Neural progenitor cell (in vitro differentiated cells): Measurements from ENCODE around the gene CCNYL1. TPM values are rescaled to one million over a fixed set of nuclear protein-coding genes. Genes with fewer than 3 reads are reported as not detected.

ENCODE experiments used
- DNase-seq: peaks from one replicate; pipeline ENCODE4 v3.0.0-alpha.2; 2016; ENCODE audit warnings: low spot score
- H2AFZ ChIP-seq: fragments of 200-600 bp; sonication (generic); replicated peaks from 2 replicates; pipeline ENCODE4 v1.6.1; 2016; ENCODE audit warnings: antibody characterized with exemption
- H3F3A ChIP-seq: fragments of 200-600 bp; sonication (generic); 2 replicates; pipeline ENCODE4 v1.6.1; 2016; ENCODE audit warnings: antibody characterized with exemption, low read depth
- H3K27ac ChIP-seq: fragments of 200-600 bp; sonication (generic); 2 replicates; pipeline ENCODE4 v1.5.1; 2016; ENCODE audit warnings: mild to moderate bottlenecking
- H3K27me3 ChIP-seq: fragments of 200-600 bp; sonication (generic); 2 replicates; pipeline ENCODE4 v1.6.1; 2016; ENCODE audit warnings: mild to moderate bottlenecking, moderate library complexity
- H3K36me3 ChIP-seq: fragments of 200-600 bp; sonication (generic); 2 replicates; pipeline ENCODE4 v1.5.1; 2016
- H3K4me1 ChIP-seq: fragments of 200-600 bp; sonication (generic); 2 replicates; pipeline ENCODE4 v1.6.1; 2016; ENCODE audit warnings: mixed run types
- H3K4me2 ChIP-seq: fragments of 200-600 bp; sonication (generic); 2 replicates; pipeline ENCODE4 v1.6.1; 2016
- H3K4me3 ChIP-seq: fragments of 200-600 bp; sonication (generic); 2 replicates; pipeline ENCODE4 v1.5.1; 2016
- H3K79me2 ChIP-seq: fragments of 200-600 bp; sonication (generic); 2 replicates; pipeline ENCODE4 v1.6.1; 2016; ENCODE audit warnings: low read depth
- H3K9ac ChIP-seq: fragments of 200-600 bp; sonication (generic); 2 replicates; pipeline ENCODE4 v1.6.1; 2016
- H3K9me3 ChIP-seq: fragments of 200-600 bp; sonication (generic); 2 replicates; pipeline ENCODE4 v1.5.1; 2016; ENCODE audit warnings: low read depth
- H4K20me1 ChIP-seq: fragments of 200-600 bp; sonication (generic); 2 replicates; pipeline ENCODE4 v1.6.1; 2016; ENCODE audit warnings: low read depth
- H3K27ac Mint-ChIP-seq: 3 replicates; pipeline ENCODE4 v1.8.0; 2021; ENCODE audit warnings: mixed read lengths
- H3K27me3 Mint-ChIP-seq: 2 replicates; pipeline ENCODE4 v1.8.0; 2022; ENCODE audit warnings: low read depth, mild to moderate bottlenecking, inconsistent platforms, moderate library complexity, mixed read lengths; ENCODE audit not compliant: insufficient read depth
- H3K36me3 Mint-ChIP-seq: 3 replicates; pipeline ENCODE4 v1.8.0; 2021; ENCODE audit warnings: mixed read lengths
- H3K4me1 Mint-ChIP-seq: 3 replicates; pipeline ENCODE4 v1.8.0; 2021; ENCODE audit warnings: mixed read lengths
- H3K4me3 Mint-ChIP-seq: 3 replicates; pipeline ENCODE4 v1.8.0; 2021; ENCODE audit warnings: mild to moderate bottlenecking, moderate library complexity, mixed read lengths
- H3K9me3 Mint-ChIP-seq: 3 replicates; pipeline ENCODE4 v1.8.0; 2020; ENCODE audit warnings: mixed read lengths
- CTCF ChIP-seq: fragments of 200-600 bp; sonication (generic); IDR thresholded peaks from 2 replicates; pipeline ENCODE4 v1.5.1; 2017; ENCODE audit warnings: antibody characterized with exemption, mild to moderate bottlenecking
- EZH2 ChIP-seq: fragments of 200-600 bp; sonication (generic); IDR thresholded peaks from 2 replicates; pipeline ENCODE4 v1.6.1; 2017; ENCODE audit warnings: antibody characterized with exemption, mild to moderate bottlenecking, moderate library complexity
- EZH2phosphoT487 ChIP-seq: fragments of 200-600 bp; sonication (generic); IDR thresholded peaks from 2 replicates; pipeline ENCODE4 v1.6.1; 2017; ENCODE audit warnings: antibody characterized with exemption
- total RNA-seq: library from RNA; depleted of rRNA; stranded (reverse); fragments of >200 nt; gene quantifications from 2 replicates; pipeline ENCODE4 v1.2.3, GENCODE V29; 2015; ENCODE audit warnings: low replicate concordance

Gene CCNYL1
- total RNA-seq, 1 donor from 2014 or later = 22.0 TPM

- peaks cover 49% of the 10 kb centered on the region for H3K4me1 ChIP-seq
- no peak for TF ChIP-seq CTCF
- TF ChIP-seq EZH2phosphoT487 = no peak
- no peak for TF ChIP-seq EZH2
- Mint-ChIP-seq H3K36me3 (peaks cover 2% of the 10 kb centered on the region), H3K27ac (no peak overlapping the region), H3K4me3 (no peak overlapping the region), H3K27me3 (peaks cover 33% of the 10 kb centered on the region), H3K9me3 (peaks cover 2% of the 10 kb centered on the region), H3K4me1 (peaks cover 37% of the 10 kb centered on the region)
- H3K9me3 ChIP-seq = no peaks in the 10 kb centered on the region
- peaks cover 100% of the 10 kb centered on the region for H4K20me1 ChIP-seq
- peak overlapping the region; percentile 100 for H3K4me2 ChIP-seq
- peaks cover 35% of the 10 kb centered on the region for H3K36me3 ChIP-seq
- no peak overlapping the region for H2AFZ ChIP-seq
- H3K27me3 ChIP-seq = no peaks in the 10 kb centered on the region
- peaks cover 99% of the 10 kb centered on the region for H3K79me2 ChIP-seq
- peak overlapping the region; percentile 4 for H3K9ac ChIP-seq
- no peak for DNase-seq
- H3K4me3 ChIP-seq = peak overlapping the region; percentile 100
- peaks cover 85% of the 10 kb centered on the region for H3F3A ChIP-seq
- H3K27ac ChIP-seq = peak overlapping the region; percentile 88
Observed at GRCh38 chr2:207763303-207763917, 52.0 kb downstream of the CCNYL1 start.

GRCh38 chr2:207764096-207764630 lies 52.7 kb downstream of the CCNYL1 start:
- Mint-ChIP-seq H3K27ac (no peak overlapping the region), H3K36me3 (peaks cover 2% of the 10 kb centered on the region), H3K4me1 (peaks cover 37% of the 10 kb centered on the region), H3K9me3 (peaks cover 2% of the 10 kb centered on the region), H3K4me3 (no peak overlapping the region), H3K27me3 (peaks cover 39% of the 10 kb centered on the region)
- no peaks in the 10 kb centered on the region for H3K9me3 ChIP-seq
- peaks cover 49% of the 10 kb centered on the region for H3K4me1 ChIP-seq
- H3F3A ChIP-seq = peaks cover 85% of the 10 kb centered on the region
- peak overlapping the region; percentile 88 for H3K27ac ChIP-seq
- no peak for TF ChIP-seq CTCF
- no peak overlapping the region for H2AFZ ChIP-seq
- peaks cover 100% of the 10 kb centered on the region for H4K20me1 ChIP-seq
- H3K4me3 ChIP-seq = peak overlapping the region; percentile 100
- peak; percentile 41 for DNase-seq
- H3K79me2 ChIP-seq = peaks cover 100% of the 10 kb centered on the region
- H3K36me3 ChIP-seq = peaks cover 35% of the 10 kb centered on the region
- no peaks in the 10 kb centered on the region for H3K27me3 ChIP-seq
- no peak overlapping the region for H3K9ac ChIP-seq
- H3K4me2 ChIP-seq = peak overlapping the region; percentile 100

- Histone ChIP-seq H3K27ac (peak overlapping the region; percentile 88), H3K4me3 (peak overlapping the region; percentile 100), H3K9me3 (no peaks in the 10 kb centered on the region), H3F3A (peaks cover 80% of the 10 kb centered on the region), H2AFZ (no peak overlapping the region), H4K20me1 (peaks cover 89% of the 10 kb centered on the region), H3K27me3 (no peaks in the 10 kb centered on the region), H3K79me2 (peaks cover 97% of the 10 kb centered on the region), H3K9ac (no peak overlapping the region), H3K36me3 (peaks cover 33% of the 10 kb centered on the region), H3K4me2 (peak overlapping the region; percentile 100), H3K4me1 (peaks cover 49% of the 10 kb centered on the region)
- Mint-ChIP-seq H3K27ac (no peak overlapping the region), H3K4me3 (no peak overlapping the region), H3K4me1 (peaks cover 41% of the 10 kb centered on the region), H3K36me3 (peaks cover 2% of the 10 kb centered on the region), H3K9me3 (peaks cover 2% of the 10 kb centered on the region), H3K27me3 (peaks cover 41% of the 10 kb centered on the region)
- peak; percentile 70 for DNase-seq
- TF ChIP-seq EZH2 = no peak
- TF ChIP-seq CTCF = no peak
- TF ChIP-seq EZH2phosphoT487 = no peak
Observed at GRCh38 chr2:207765547-207765946, 54.1 kb downstream of the CCNYL1 start.
